Liver (tissue), 9 donors: Measurements from ENCODE around the gene RUNDC1. TPM values are rescaled to one million over a fixed set of nuclear protein-coding genes. Genes with fewer than 3 reads are reported as not detected.

Source experiments
- DNase-seq: peaks from one replicate; pipeline ENCODE4 v3.0.0-alpha.2; 2017; ENCODE audit warnings: low spot score
- H3K27ac ChIP-seq, 2 donors: one replicate each; pipeline ENCODE4 v1.7.0; 2013; ENCODE audit warnings: inconsistent platforms in 2 of 2, low read length in 2 of 2, control low read depth in 1 of 2, low read depth in 1 of 2, mild to moderate bottlenecking in 1 of 2
- H3K27me3 ChIP-seq, 4 donors: one replicate each; pipeline versions ENCODE4 v1.6.1 to v1.7.0; 2013; ENCODE audit warnings: low read length in 3 of 4, inconsistent platforms in 1 of 4, mild to moderate bottlenecking in 1 of 4, moderate library complexity in 1 of 4; ENCODE audit not compliant: control insufficient read depth in 4 of 4, insufficient read depth in 4 of 4
- H3K36me3 ChIP-seq, 4 donors: one replicate each; pipeline versions ENCODE4 v1.6.1 to v1.7.0; 2013; ENCODE audit warnings: low read length in 3 of 4, mild to moderate bottlenecking in 3 of 4, low read depth in 1 of 4, moderate library complexity in 1 of 4; ENCODE audit not compliant: control insufficient read depth in 4 of 4, insufficient read depth in 3 of 4
- H3K4me1 ChIP-seq, 4 donors: one replicate each; pipeline versions ENCODE4 v1.6.1 to v1.7.0; 2013; ENCODE audit warnings: low read length in 3 of 4, mild to moderate bottlenecking in 3 of 4, moderate library complexity in 1 of 4; ENCODE audit not compliant: control insufficient read depth in 4 of 4, insufficient read depth in 4 of 4
- H3K4me3 ChIP-seq, 3 donors: one replicate each; pipeline versions ENCODE4 v1.6.1 to v1.7.0; 2013; ENCODE audit warnings: low read length in 3 of 3, control low read depth in 1 of 3, low read depth in 1 of 3, mild to moderate bottlenecking in 1 of 3
- H3K9ac ChIP-seq, 2 donors: one replicate each; pipeline ENCODE4 v1.7.0; 2013; ENCODE audit warnings: low read length in 2 of 2, mild to moderate bottlenecking in 2 of 2, moderate library complexity in 2 of 2, control low read depth in 1 of 2, low read depth in 1 of 2
- H3K9me3 ChIP-seq, 4 donors: one replicate each; pipeline versions ENCODE4 v1.6.1 to v1.7.0; 2013; ENCODE audit warnings: low read length in 3 of 4; ENCODE audit not compliant: control insufficient read depth in 4 of 4
- EGR1 ChIP-seq, 2 donors: IDR thresholded peaks; 2 replicates each; pipeline ENCODE4 v1.6.1; 2016 to 2018; ENCODE audit warnings: antibody characterized with exemption in 2 of 2, low read depth in 2 of 2
- FOXA1 ChIP-seq: IDR thresholded peaks from 2 replicates; pipeline ENCODE4 v1.6.1; 2016; ENCODE audit warnings: antibody characterized with exemption
- FOXA2 ChIP-seq: IDR thresholded peaks from 2 replicates; pipeline ENCODE4 v1.6.1; 2016; ENCODE audit warnings: antibody characterized with exemption
- GABPA ChIP-seq, 2 donors: IDR thresholded peaks in 1 of 2; conservative IDR thresholded peaks in 1 of 2; 2 replicates each; pipeline ENCODE4 v1.6.1; 2016; ENCODE audit warnings: antibody characterized with exemption in 2 of 2, mild to moderate bottlenecking in 1 of 2, moderate library complexity in 1 of 2
- HNF4A ChIP-seq, 2 donors: conservative IDR thresholded peaks; 2 replicates each; pipeline ENCODE4 v1.6.1; 2016; ENCODE audit warnings: antibody characterized with exemption in 2 of 2, mild to moderate bottlenecking in 2 of 2
- HNF4G ChIP-seq: IDR thresholded peaks from 2 replicates; pipeline ENCODE4 v1.6.1; 2016; ENCODE audit warnings: antibody characterized with exemption
- JUND ChIP-seq, 2 donors: IDR thresholded peaks; 2 replicates each; pipeline ENCODE4 v1.6.1; 2016; ENCODE audit warnings: antibody characterized with exemption in 2 of 2
- NR2F2 ChIP-seq: IDR thresholded peaks from 2 replicates; pipeline ENCODE4 v1.6.1; 2016; ENCODE audit warnings: antibody characterized with exemption
- RAD21 ChIP-seq, 2 donors: IDR thresholded peaks; 2 replicates each; pipeline ENCODE4 v1.6.1; 2016; ENCODE audit warnings: antibody characterized with exemption in 2 of 2, mild to moderate bottlenecking in 2 of 2
- RXRA ChIP-seq, 2 donors: IDR thresholded peaks; 2 replicates each; pipeline ENCODE4 v1.6.1; 2017 to 2018; ENCODE audit warnings: antibody characterized with exemption in 2 of 2, mild to moderate bottlenecking in 1 of 2
- SP1 ChIP-seq: IDR thresholded peaks from 2 replicates; pipeline ENCODE4 v1.6.1; 2018; ENCODE audit warnings: antibody characterized with exemption, mild to moderate bottlenecking
- TAF1 ChIP-seq: conservative IDR thresholded peaks from 2 replicates; pipeline ENCODE4 v1.6.1; 2016; ENCODE audit warnings: antibody characterized with exemption, mild to moderate bottlenecking
- YY1 ChIP-seq: IDR thresholded peaks from 2 replicates; pipeline ENCODE4 v1.6.1; 2016; ENCODE audit warnings: antibody characterized with exemption, mild to moderate bottlenecking
- WGBS: extraction: QIAGEN DNeasy Blood & Tissue Kit; methylation state at CpG from one replicate; pipeline ENCODE4 v1.1.7; 2013; 5-methylcytosine and 5-hydroxymethylcytosine counted together
- polyA plus RNA-seq, 2 donors: library from polyadenylated mRNA; stranded (reverse) in 1 of 2; unstranded in 1 of 2; fragments of 200-250 nt in 1 of 2; fragments of >200 nt in 1 of 2; fragmentation: Nextera tagmentation in 1 of 2; extraction: Ambion mirVana in 1 of 2; gene quantifications; one replicate each; pipeline versions ENCODE4 v1.2.1 to v1.2.3, GENCODE V29; 2013 to 2015
- total RNA-seq, 2 donors: library from RNA; depleted of rRNA; stranded (reverse); fragments of >200 nt; gene quantifications; one replicate each; pipeline ENCODE4 v1.2.3, GENCODE V29; 2014
- TF ChIP-seq, protein P1 (sequence below): fragments of 150-350 bp; IDR thresholded peaks from 2 replicates; pipeline ENCODE4 v1.5.1; 2017; ENCODE audit warnings: improper control_type of control experiment, low read depth, low read length; ENCODE audit not compliant: missing input control
- TF ChIP-seq, protein P2 (sequence below): IDR thresholded peaks from 2 replicates; pipeline ENCODE4 v1.6.1; 2016; ENCODE audit warnings: antibody characterized with exemption
- TF ChIP-seq, protein P3 (sequence below): IDR thresholded peaks from 2 replicates; pipeline ENCODE4 v1.6.1; 2016; ENCODE audit warnings: antibody characterized with exemption
- TF ChIP-seq, protein P4 (sequence below): IDR thresholded peaks from 2 replicates; pipeline ENCODE4 v1.6.1; 2016; ENCODE audit warnings: antibody characterized with exemption, mild to moderate bottlenecking
- TF ChIP-seq, protein P5 (sequence below): IDR thresholded peaks from 2 replicates; pipeline ENCODE4 v1.6.1; 2016; ENCODE audit warnings: antibody characterized with exemption
- donor health status: healthy.
- donor health status: healthy.
- donor health status: healthy.
- donor health status: healthy.
- donor health status: healthy.

Gene RUNDC1
- total and polyA plus RNA-seq, 4 donors = 2.9 to 8.1 (median 4.4) TPM

DNA sequence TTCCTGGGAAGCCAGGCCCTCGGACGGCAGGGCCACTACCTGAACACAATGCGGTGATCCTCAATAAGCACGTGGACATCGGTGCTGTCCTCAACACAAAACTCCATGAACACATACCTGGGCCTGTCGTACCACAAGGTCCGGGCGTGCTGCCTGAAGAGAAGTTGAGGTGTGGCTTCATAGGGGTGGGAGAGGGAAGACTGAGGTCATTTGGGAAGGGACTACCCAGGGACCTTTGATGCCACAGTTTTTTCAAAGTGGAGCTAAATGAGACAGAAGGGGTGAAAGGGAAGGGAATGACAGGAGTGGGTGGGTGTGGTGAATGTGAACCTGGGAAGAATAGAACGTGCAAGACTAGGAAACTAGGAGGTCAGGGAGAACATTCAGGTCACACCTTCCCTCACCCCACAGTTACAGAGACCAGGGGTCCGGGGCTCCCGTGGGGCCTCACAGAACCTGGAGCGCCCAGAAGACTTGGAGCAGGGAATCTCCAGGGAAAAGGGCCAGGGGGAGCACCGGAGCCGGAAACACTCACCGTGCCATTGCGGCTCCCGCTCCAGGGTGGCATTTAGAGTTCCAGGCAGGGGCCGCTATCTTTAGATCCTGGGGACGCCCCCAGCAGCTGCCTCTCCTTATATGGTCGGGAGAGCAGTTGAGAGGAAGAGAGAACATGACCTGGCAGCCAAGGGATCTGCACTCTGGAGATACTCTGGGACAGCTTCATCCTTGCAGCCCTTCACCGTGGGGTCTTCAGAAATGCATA lies 673 bp upstream of the RUNDC1 start, which contains the start of gene PTGES3L:
Gene PTGES3L, minus strand, starts transcription at position 570 of the 763 bp plus-strand sequence. Its CDS starts 27 bp downstream, at position 543.
- peak within 1 kb of the TSS in 1 of 2 donors; percentile 70 for H3K9ac ChIP-seq
- TF ChIP-seq SP1 (no peak), RAD21 (IDR thresholded peaks at IDR 0.05) (no peak), FOXA1 (no peak), JUND (IDR thresholded peaks at IDR 0.05) (no peak), NR2F2 (no peak), HNF4A (conservative IDR thresholded peaks at IDR 0.05) (no peak), RXRA (IDR thresholded peaks at IDR 0.05) (no peak), EGR1 (IDR thresholded peaks at IDR 0.05; ENCODE audit: low read depth in 2 of 2) (no peak), HNF4G (no peak), YY1 (no peak), FOXA2 (no peak), GABPA (IDR thresholded peaks at IDR 0.05 in 1 of 2, conservative IDR thresholded peaks at IDR 0.05 in 1 of 2) (no peak), TAF1 (no peak)
- TF ChIP-seq, protein P1, sequence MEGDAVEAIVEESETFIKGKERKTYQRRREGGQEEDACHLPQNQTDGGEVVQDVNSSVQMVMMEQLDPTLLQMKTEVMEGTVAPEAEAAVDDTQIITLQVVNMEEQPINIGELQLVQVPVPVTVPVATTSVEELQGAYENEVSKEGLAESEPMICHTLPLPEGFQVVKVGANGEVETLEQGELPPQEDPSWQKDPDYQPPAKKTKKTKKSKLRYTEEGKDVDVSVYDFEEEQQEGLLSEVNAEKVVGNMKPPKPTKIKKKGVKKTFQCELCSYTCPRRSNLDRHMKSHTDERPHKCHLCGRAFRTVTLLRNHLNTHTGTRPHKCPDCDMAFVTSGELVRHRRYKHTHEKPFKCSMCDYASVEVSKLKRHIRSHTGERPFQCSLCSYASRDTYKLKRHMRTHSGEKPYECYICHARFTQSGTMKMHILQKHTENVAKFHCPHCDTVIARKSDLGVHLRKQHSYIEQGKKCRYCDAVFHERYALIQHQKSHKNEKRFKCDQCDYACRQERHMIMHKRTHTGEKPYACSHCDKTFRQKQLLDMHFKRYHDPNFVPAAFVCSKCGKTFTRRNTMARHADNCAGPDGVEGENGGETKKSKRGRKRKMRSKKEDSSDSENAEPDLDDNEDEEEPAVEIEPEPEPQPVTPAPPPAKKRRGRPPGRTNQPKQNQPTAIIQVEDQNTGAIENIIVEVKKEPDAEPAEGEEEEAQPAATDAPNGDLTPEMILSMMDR = no peak
- TF ChIP-seq, protein P2, sequence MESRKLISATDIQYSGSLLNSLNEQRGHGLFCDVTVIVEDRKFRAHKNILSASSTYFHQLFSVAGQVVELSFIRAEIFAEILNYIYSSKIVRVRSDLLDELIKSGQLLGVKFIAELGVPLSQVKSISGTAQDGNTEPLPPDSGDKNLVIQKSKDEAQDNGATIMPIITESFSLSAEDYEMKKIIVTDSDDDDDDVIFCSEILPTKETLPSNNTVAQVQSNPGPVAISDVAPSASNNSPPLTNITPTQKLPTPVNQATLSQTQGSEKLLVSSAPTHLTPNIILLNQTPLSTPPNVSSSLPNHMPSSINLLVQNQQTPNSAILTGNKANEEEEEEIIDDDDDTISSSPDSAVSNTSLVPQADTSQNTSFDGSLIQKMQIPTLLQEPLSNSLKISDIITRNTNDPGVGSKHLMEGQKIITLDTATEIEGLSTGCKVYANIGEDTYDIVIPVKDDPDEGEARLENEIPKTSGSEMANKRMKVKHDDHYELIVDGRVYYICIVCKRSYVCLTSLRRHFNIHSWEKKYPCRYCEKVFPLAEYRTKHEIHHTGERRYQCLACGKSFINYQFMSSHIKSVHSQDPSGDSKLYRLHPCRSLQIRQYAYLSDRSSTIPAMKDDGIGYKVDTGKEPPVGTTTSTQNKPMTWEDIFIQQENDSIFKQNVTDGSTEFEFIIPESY = no peak
- TF ChIP-seq, protein P3, sequence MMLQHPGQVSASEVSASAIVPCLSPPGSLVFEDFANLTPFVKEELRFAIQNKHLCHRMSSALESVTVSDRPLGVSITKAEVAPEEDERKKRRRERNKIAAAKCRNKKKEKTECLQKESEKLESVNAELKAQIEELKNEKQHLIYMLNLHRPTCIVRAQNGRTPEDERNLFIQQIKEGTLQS = no peak
- TF ChIP-seq, protein P4, sequence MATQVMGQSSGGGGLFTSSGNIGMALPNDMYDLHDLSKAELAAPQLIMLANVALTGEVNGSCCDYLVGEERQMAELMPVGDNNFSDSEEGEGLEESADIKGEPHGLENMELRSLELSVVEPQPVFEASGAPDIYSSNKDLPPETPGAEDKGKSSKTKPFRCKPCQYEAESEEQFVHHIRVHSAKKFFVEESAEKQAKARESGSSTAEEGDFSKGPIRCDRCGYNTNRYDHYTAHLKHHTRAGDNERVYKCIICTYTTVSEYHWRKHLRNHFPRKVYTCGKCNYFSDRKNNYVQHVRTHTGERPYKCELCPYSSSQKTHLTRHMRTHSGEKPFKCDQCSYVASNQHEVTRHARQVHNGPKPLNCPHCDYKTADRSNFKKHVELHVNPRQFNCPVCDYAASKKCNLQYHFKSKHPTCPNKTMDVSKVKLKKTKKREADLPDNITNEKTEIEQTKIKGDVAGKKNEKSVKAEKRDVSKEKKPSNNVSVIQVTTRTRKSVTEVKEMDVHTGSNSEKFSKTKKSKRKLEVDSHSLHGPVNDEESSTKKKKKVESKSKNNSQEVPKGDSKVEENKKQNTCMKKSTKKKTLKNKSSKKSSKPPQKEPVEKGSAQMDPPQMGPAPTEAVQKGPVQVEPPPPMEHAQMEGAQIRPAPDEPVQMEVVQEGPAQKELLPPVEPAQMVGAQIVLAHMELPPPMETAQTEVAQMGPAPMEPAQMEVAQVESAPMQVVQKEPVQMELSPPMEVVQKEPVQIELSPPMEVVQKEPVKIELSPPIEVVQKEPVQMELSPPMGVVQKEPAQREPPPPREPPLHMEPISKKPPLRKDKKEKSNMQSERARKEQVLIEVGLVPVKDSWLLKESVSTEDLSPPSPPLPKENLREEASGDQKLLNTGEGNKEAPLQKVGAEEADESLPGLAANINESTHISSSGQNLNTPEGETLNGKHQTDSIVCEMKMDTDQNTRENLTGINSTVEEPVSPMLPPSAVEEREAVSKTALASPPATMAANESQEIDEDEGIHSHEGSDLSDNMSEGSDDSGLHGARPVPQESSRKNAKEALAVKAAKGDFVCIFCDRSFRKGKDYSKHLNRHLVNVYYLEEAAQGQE = no peak
- TF ChIP-seq, protein P5, sequence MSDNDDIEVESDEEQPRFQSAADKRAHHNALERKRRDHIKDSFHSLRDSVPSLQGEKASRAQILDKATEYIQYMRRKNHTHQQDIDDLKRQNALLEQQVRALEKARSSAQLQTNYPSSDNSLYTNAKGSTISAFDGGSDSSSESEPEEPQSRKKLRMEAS = no peak
- H3K4me1 ChIP-seq = peaks cover 8 to 24% (median 20%) of the 10 kb centered on the region in 4 donors
- peak within 1 kb of the TSS; percentile 50 to 58 for H3K27ac ChIP-seq
- H3K27me3 ChIP-seq = no peaks in the 10 kb centered on the region
- WGBS = 46% methylated on average over 21 of the region's 21 CpGs
- H3K36me3 ChIP-seq = no peaks in the 10 kb centered on the region
- peak within 1 kb of the TSS; percentile 56 to 93 (median 80) for H3K4me3 ChIP-seq
- peak; percentile 37 for DNase-seq
- no peaks in the 10 kb centered on the region for H3K9me3 ChIP-seq
